ENCODE data around the gene TBCC. TPM values are rescaled to one million over a fixed set of nuclear protein-coding genes. Genes with fewer than 3 reads are reported as not detected.

Gene TBCC
- total and polyA plus RNA-seq, 7 donors, result 16.6 to 39.6 (median 30.6) TPM

GRCh38 chr6:42764911-42765648 lies 19.2 kb upstream of the TBCC start:
- no peaks in the 10 kb centered on the region for H3K4me1 ChIP-seq
- intact Hi-C loops (cut with DNase I), result no loop called here
- peaks cover 0 to 2% (median 0%) of the 10 kb centered on the region in 4 donors for H3K36me3 ChIP-seq
- no peak overlapping the region for H3K27ac ChIP-seq
- DNase-seq, result no peak
- H3K27me3 ChIP-seq, result no peaks in the 10 kb centered on the region
- H3K9me3 ChIP-seq, result no peaks in the 10 kb centered on the region
- H3K4me3 ChIP-seq, result no peak overlapping the region
- 47 to 78% methylated on average over 9 of the region's 9 CpGs for whole genome bisulfite sequencing, 2 donors
- TF ChIP-seq POLR2AphosphoS5 (IDR thresholded peaks at IDR 0.05), result no peak
- no peak for TF ChIP-seq CTCF (IDR thresholded peaks at IDR 0.05)
- TF ChIP-seq EP300 (IDR thresholded peaks at IDR 0.05), result no peak
- TF ChIP-seq POLR2A (IDR thresholded peaks at IDR 0.05), result no peak

GRCh38 chr6:42762950-42763349 lies 17.0 kb upstream of the TBCC start:
- TF ChIP-seq EP300 (IDR thresholded peaks at IDR 0.05), result no peak
- TF ChIP-seq POLR2AphosphoS5 (IDR thresholded peaks at IDR 0.05), result no peak
- TF ChIP-seq POLR2A (IDR thresholded peaks at IDR 0.05), result no peak
- TF ChIP-seq CTCF (IDR thresholded peaks at IDR 0.05), result no peak
- no peak for DNase-seq
- WGBS, 2 donors, result 31 to 70% methylated on average over 3 of the region's 3 CpGs
- Histone ChIP-seq H3K27me3 (no peaks in the 10 kb centered on the region), H3K27ac (no peak overlapping the region), H3K36me3 (peaks cover 0 to 7% (median 2%) of the 10 kb centered on the region in 4 donors), H3K4me3 (no peak overlapping the region), H3K4me1 (no peaks in the 10 kb centered on the region), H3K9me3 (no peaks in the 10 kb centered on the region)
- intact Hi-C loops (cut with DNase I), result no loop called here

- intact Hi-C loops (cut with DNase I), result no loop called here
- Histone ChIP-seq H3K4me3 (no peak overlapping the region), H3K9me3 (no peaks in the 10 kb centered on the region), H3K27me3 (no peaks in the 10 kb centered on the region), H3K36me3 (peaks cover 0 to 7% (median 2%) of the 10 kb centered on the region in 4 donors), H3K4me1 (no peaks in the 10 kb centered on the region), H3K27ac (no peak overlapping the region)
- 25 to 67% methylated on average over 3 of the region's 3 CpGs for WGBS, 2 donors
- TF ChIP-seq POLR2AphosphoS5 (IDR thresholded peaks at IDR 0.05), result no peak
- no peak for TF ChIP-seq POLR2A (IDR thresholded peaks at IDR 0.05)
- TF ChIP-seq CTCF (IDR thresholded peaks at IDR 0.05), result no peak
- no peak for TF ChIP-seq EP300 (IDR thresholded peaks at IDR 0.05)
- DNase-seq, result no peak
Observed at GRCh38 chr6:42762426-42762859, 16.5 kb upstream of the TBCC start.

GRCh38 chr6:42761287-42762067 lies 15.6 kb upstream of the TBCC start:
- Histone ChIP-seq H3K27ac (no peak overlapping the region), H3K4me1 (no peaks in the 10 kb centered on the region), H3K4me3 (no peak overlapping the region), H3K27me3 (no peaks in the 10 kb centered on the region), H3K36me3 (peaks cover 0 to 7% (median 2%) of the 10 kb centered on the region in 4 donors), H3K9me3 (no peaks in the 10 kb centered on the region)
- WGBS, 2 donors, result 89 to 94% methylated on average over 8 of the region's 8 CpGs
- intact Hi-C loops (cut with DNase I), result no loop called here
- no peak for DNase-seq
- TF ChIP-seq CTCF (IDR thresholded peaks at IDR 0.05) (no peak), POLR2AphosphoS5 (IDR thresholded peaks at IDR 0.05) (no peak), POLR2A (IDR thresholded peaks at IDR 0.05) (no peak), EP300 (IDR thresholded peaks at IDR 0.05) (no peak)

Data from sigmoid colon (tissue), 7 donors.